AG04449 (cell line): ENCODE data around the gene HS3ST3B1.

Experiments
- CTCF ChIA-PET: fragments of 350-600 bp; formaldehyde crosslinking; extraction: SDS; loops from one replicate; lab custom pipeline; 2021; ENCODE audit warnings: antibody characterized with exemption; lab: Yijun Ruan, JAX
- POLR2A ChIA-PET: fragments of 400-600, 350-600 bp; formaldehyde crosslinking; extraction: SDS; loops from one replicate; lab custom pipeline; 2020; ENCODE audit warnings: antibody characterized with exemption, inconsistent platforms; lab: Yijun Ruan, JAX
- DNase-seq: peaks from one replicate; pipeline ENCODE4 v3.0.0-alpha.2; 2010; ENCODE audit warnings: low read depth, low spot score
- H3K4me3 ChIP-seq: 2 replicates; pipeline ENCODE4 v1.5.1; 2011; ENCODE audit warnings: low read depth, mild to moderate bottlenecking, control low read depth, low read length
- CTCF ChIP-seq: IDR thresholded peaks from one replicate; pipeline ENCODE4 v1.5.1; 2011; ENCODE audit warnings: mild to moderate bottlenecking, moderate library complexity, low read length, control low read depth, inconsistent platforms; ENCODE audit not compliant: insufficient read depth; ENCODE audit errors: missing control alignments

HS3ST3B1 gene

GRCh38 chr17:14372905-14373613, 72.2 kb downstream of the HS3ST3B1 start:
- DNase-seq: no peak
- ChIA-PET POLR2A (no interaction called here), CTCF (interaction anchor here (1.3 kb wide), 1 partner anchor 554 kb away, joined by 3 read pairs; no protein-coding TSS in a partner anchor)
- H3K4me3 ChIP-seq: no peak overlapping the region
- no peak for TF ChIP-seq CTCF

- CTCF ChIA-PET: interaction anchor here (1.3 kb wide), 1 partner anchor 553 kb away, joined by 3 read pairs; no protein-coding TSS in a partner anchor
- no peak overlapping the region for H3K4me3 ChIP-seq
- no peak for TF ChIP-seq CTCF
Observed at GRCh38 chr17:14373614-14374259, 72.9 kb downstream of the HS3ST3B1 start.

GRCh38 chr17:14374268-14374667, 73.4 kb downstream of the HS3ST3B1 start:
- ChIA-PET CTCF (interaction anchor here (1.3 kb wide), 1 partner anchor 553 kb away, joined by 3 read pairs; no protein-coding TSS in a partner anchor), POLR2A (no interaction called here)

More at GRCh38 chr17:14373614-14374259, 72.9 kb downstream of the HS3ST3B1 start:
- POLR2A ChIA-PET: no interaction called here
- DNase-seq: peak; percentile 19

GRCh38 chr17:14376666-14377065, 75.8 kb downstream of the HS3ST3B1 start:
- ChIA-PET CTCF (no interaction called here), POLR2A (no interaction called here)
- no peak for TF ChIP-seq CTCF
- DNase-seq: no peak
- no peak overlapping the region for H3K4me3 ChIP-seq

More at GRCh38 chr17:14374268-14374667, 73.4 kb downstream of the HS3ST3B1 start:
- no peak overlapping the region for H3K4me3 ChIP-seq
- no peak for TF ChIP-seq CTCF
- DNase-seq: no peak

GRCh38 chr17:14381606-14382005, 80.7 kb downstream of the HS3ST3B1 start:
- no peak for TF ChIP-seq CTCF
- POLR2A ChIA-PET: no interaction called here
- DNase-seq: no peak
- H3K4me3 ChIP-seq: no peak overlapping the region
- CTCF ChIA-PET: no interaction called here

- no peak for TF ChIP-seq CTCF
- ChIA-PET CTCF (no interaction called here), POLR2A (no interaction called here)
- no peak overlapping the region for H3K4me3 ChIP-seq
- DNase-seq: no peak
Observed at GRCh38 chr17:14387036-14387435, 86.2 kb downstream of the HS3ST3B1 start.
